NB4 (cell line): ENCODE results near the gene TRAPPC2L.

ENCODE experiments used
- CTCF ChIP-seq: IDR thresholded peaks from one replicate; pipeline ENCODE4 v1.5.1; 2012; ENCODE audit warnings: low read depth, low read length
- MAX ChIP-seq: IDR thresholded peaks from 2 replicates; pipeline ENCODE4 v1.6.1; 2011; ENCODE audit warnings: low read depth, low read length
- MYC ChIP-seq: IDR thresholded peaks from 2 replicates; pipeline ENCODE4 v1.6.1; 2011; ENCODE audit warnings: low read depth, low read length
- POLR2A ChIP-seq: IDR thresholded peaks from 2 replicates; pipeline ENCODE4 v1.6.1; 2011; ENCODE audit warnings: mild to moderate bottlenecking; ENCODE audit not compliant: insufficient read length; ENCODE audit errors: extremely low read depth

- no peak for TF ChIP-seq CTCF
- no peak for TF ChIP-seq POLR2A
- TF ChIP-seq MAX, result no peak
- no peak for TF ChIP-seq MYC
Observed at GRCh38 chr16:88819126-88819525, 37.8 kb upstream of the TRAPPC2L start.
